Upper lobe of right lung (tissue), 1 donor: Measurements from ENCODE around the gene GPC3. TPM values are rescaled to one million over a fixed set of nuclear protein-coding genes. Genes with fewer than 3 reads are reported as not detected.

Experiments
- ATAC-seq: fragments of 200-7000 bp; cut with Tn5 transposase; one replicate; pipeline ENCODE4 v1.9.1; 2020; ENCODE audit warnings: mild to moderate bottlenecking, moderate library complexity
- DNase-seq: peaks from one replicate; pipeline ENCODE4 v3.0.0-alpha.2; 2020
- H3K27ac ChIP-seq: fragments of 200-600 bp; one replicate; pipeline ENCODE4 v1.8.0; 2022
- H3K27me3 ChIP-seq: fragments of 200-600 bp; one replicate; pipeline ENCODE4 v1.8.0; 2022; ENCODE audit warnings: mild to moderate bottlenecking
- H3K36me3 ChIP-seq: fragments of 200-600 bp; one replicate; pipeline ENCODE4 v1.8.0; 2022
- H3K4me1 ChIP-seq: fragments of 200-600 bp; one replicate; pipeline ENCODE4 v1.8.0; 2022
- H3K4me3 ChIP-seq: fragments of 200-600 bp; one replicate; pipeline ENCODE4 v1.8.0; 2022; ENCODE audit warnings: mild to moderate bottlenecking
- H3K9me3 ChIP-seq: fragments of 200-600 bp; one replicate; pipeline ENCODE4 v1.8.0; 2022
- intact Hi-C: fragments of 100-400 bp; cut with DNase I; formaldehyde crosslinking; loops from one replicate; pipeline ENCODE4 v1.11.0; 2022
- total RNA-seq: library from RNA; stranded (reverse); fragmentation: NEBNext Ultra II Directional; extraction: Animal tissue kit (Norgen Biotek cat#: 25700); gene quantifications from one replicate; pipeline ENCODE4 v1.2.1, GENCODE V29; 2021
- TF ChIP-seq, protein P1 (sequence below): fragments of 200-600 bp; IDR thresholded peaks from one replicate; pipeline ENCODE4 v1.8.0; 2022; ENCODE audit warnings: antibody characterized with exemption
- donor health status: DM: no; HTN: yes; CAD: no; lungs with severe emphysema.

Gene GPC3
- total RNA-seq, 1 donor from 2014 or later, result 67.7 TPM

DNA sequence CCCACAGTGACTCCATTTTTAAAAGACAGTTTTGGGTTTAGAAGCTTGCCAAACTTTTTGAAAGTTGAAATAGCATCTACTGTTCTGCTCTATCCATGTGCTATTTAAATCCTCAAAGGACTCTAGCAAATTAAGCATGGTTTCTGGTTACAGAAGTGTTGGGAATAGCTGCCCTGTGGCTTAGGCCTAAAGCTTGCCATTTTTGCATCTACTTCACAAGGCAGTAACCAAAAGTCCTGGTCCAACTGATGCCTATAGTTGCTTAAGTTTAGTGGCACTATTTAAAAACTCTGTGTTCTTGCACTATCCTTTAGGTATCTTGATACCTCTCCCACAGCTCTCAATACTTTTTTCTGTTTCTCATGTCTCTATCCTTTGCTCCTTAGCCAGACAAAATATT is 319.1 kb downstream of the GPC3 start:
- Histone ChIP-seq H3K27me3 (no peaks in the 10 kb centered on the region), H3K4me3 (no peak overlapping the region), H3K4me1 (no peaks in the 10 kb centered on the region), H3K27ac (no peak overlapping the region), H3K36me3 (no peaks in the 10 kb centered on the region), H3K9me3 (no peaks in the 10 kb centered on the region)
- ATAC-seq (no peak), DNase-seq (no peak)
- TF ChIP-seq, protein P1, sequence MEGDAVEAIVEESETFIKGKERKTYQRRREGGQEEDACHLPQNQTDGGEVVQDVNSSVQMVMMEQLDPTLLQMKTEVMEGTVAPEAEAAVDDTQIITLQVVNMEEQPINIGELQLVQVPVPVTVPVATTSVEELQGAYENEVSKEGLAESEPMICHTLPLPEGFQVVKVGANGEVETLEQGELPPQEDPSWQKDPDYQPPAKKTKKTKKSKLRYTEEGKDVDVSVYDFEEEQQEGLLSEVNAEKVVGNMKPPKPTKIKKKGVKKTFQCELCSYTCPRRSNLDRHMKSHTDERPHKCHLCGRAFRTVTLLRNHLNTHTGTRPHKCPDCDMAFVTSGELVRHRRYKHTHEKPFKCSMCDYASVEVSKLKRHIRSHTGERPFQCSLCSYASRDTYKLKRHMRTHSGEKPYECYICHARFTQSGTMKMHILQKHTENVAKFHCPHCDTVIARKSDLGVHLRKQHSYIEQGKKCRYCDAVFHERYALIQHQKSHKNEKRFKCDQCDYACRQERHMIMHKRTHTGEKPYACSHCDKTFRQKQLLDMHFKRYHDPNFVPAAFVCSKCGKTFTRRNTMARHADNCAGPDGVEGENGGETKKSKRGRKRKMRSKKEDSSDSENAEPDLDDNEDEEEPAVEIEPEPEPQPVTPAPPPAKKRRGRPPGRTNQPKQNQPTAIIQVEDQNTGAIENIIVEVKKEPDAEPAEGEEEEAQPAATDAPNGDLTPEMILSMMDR, result no peak
- intact Hi-C loops, result no loop called here

DNA sequence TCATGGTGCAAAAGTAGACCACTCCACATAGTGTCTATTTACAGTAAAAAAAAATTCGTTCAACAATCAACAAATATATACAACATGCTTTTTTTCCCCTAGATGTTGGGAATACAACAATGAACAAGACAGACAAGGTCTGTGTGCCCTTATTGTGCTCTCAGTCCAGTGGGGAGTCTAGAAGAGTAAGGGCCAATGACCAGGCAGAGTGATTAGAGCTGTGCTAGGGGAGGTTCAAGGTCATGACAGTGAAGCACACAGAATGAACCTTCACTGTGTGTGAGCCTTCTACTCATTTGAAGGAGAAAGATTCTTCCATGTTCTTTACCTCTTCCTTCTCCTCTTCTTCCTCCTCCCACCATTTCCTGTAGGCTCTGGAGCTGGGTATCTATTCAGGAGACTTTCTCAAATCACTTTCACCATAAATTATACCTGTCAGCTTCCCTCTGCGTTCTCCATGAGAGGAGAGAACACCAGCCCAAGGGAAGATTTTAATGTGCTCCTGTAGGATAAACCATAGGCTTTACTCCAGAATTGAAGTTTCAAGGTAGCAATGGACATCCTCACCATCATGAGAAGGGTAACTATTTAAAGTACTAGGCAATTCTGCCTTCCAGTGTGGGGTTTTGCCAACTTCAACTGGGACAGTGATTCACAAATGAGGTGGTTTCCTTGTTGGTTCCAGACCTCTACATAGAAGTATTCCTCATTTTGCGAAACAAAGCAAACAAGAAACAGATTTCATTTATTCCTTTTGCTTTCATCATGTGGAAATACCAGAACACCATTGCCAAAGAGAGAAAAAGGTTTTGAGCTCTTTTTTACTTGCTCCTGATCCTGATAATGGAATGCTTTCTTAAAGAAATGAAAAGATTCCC is 323.2 kb downstream of the GPC3 start:
- no peak for ATAC-seq
- intact Hi-C loops, result no loop called here
- Histone ChIP-seq H3K27ac (no peak overlapping the region), H3K27me3 (no peaks in the 10 kb centered on the region), H3K4me1 (no peaks in the 10 kb centered on the region), H3K36me3 (no peaks in the 10 kb centered on the region), H3K4me3 (no peak overlapping the region), H3K9me3 (no peaks in the 10 kb centered on the region)
- DNase-seq, result no peak
- TF ChIP-seq, protein P1, result no peak

DNA sequence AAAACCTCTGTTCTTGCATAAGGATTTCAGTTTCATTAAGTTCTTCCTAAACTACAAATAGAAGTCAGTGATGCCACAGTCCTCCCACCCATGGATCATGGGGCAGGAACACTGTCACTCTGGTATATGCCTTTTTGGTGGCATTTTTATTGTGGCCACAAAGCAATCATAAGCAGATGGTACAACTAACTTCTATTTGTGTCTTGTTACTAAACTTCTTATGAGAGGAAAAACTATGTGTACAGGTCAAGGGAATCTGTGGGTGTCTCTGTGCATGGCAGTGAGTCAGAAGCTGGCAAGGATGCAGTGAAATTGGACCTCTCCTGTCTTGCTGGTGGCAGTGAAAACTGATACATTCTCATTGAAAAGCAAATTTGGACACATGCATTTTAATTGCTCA is 325.1 kb downstream of the GPC3 start:
- no peak overlapping the region for H3K27ac ChIP-seq
- no peak overlapping the region for H3K4me3 ChIP-seq
- peak; percentile 68 for ATAC-seq
- H3K9me3 ChIP-seq, result no peaks in the 10 kb centered on the region
- TF ChIP-seq, protein P1, result no peak
- no peaks in the 10 kb centered on the region for H3K27me3 ChIP-seq
- H3K36me3 ChIP-seq, result no peaks in the 10 kb centered on the region
- intact Hi-C loops, result no loop called here
- no peaks in the 10 kb centered on the region for H3K4me1 ChIP-seq
- DNase-seq, result no peak

DNA sequence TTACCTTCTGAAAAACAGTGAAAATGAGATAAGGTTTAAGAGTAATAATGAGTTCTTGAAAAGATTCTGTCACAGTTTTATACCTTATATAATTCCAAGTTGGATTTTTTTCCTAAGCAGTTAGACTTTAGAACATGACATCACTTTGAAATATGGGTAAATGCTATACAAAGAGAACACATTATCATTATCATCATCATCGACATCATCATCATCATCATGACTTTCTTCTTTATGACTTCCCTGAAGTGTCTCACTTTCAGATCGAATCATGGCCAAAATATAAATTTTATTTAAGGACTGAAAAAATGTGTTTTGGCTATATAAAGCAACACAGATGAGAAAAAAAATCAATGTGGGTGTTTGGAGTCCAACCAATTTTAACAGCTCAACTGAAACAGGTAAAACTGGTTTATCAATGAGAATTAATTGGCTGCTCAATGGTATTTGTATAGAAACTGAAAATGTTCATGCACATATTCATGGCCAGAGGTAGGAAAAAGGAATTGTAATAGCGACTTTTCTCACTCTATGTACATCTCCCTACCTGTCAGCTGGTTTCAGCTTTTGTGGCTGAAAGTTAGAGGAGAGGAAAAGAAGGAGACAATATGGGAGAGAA is 327.0 kb downstream of the GPC3 start:
- Histone ChIP-seq H3K4me1 (no peaks in the 10 kb centered on the region), H3K27me3 (no peaks in the 10 kb centered on the region), H3K4me3 (no peak overlapping the region), H3K27ac (no peak overlapping the region), H3K36me3 (no peaks in the 10 kb centered on the region), H3K9me3 (no peaks in the 10 kb centered on the region)
- intact Hi-C loops, result no loop called here
- ATAC-seq (no peak), DNase-seq (no peak)
- TF ChIP-seq, protein P1, result no peak

DNA sequence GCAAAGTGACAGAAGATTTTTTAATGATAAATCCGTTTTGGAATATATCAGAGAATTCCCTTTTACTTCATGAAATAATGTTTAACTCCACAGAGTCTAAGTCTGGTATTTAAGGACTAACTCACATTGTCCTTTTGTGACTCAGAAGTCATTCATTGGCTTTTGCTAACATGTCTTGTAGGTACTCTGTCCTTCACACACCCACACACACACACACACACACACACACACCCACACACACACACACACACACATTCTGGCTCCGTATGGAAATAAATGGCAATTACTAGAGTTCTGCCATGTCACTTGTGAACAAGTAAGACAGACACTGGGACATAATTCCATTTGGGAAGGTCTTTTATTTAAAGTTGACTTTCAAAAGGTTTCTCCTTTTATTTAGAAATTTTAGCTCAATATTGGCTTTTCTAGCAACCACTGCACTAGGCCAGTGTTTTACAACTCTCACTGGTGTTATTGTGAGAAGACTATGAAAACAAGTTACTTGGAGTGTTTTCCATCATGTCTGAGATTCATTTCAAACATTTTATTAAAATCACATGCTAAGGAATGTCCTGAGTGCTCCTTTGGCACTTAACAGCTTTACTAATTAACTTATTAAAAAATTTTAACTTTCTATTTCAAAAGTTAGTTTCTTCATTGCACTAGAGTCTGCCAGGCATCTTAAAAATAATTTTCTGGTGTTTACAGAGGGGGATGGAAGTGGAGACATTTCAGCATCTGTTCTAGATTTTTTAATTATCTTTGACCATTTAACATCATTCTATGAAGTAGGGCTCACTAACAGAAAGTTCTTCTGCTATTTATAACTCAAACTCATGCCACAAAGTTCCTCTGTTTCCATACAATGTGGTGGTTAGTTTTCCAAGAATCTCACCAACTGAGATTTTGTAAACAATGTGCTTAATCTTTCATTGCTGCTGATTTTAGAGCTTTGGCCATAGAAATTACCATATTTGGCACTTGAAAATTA is 329.8 kb downstream of the GPC3 start:
- Histone ChIP-seq H3K27me3 (no peaks in the 10 kb centered on the region), H3K36me3 (no peaks in the 10 kb centered on the region), H3K4me3 (no peak overlapping the region), H3K4me1 (no peaks in the 10 kb centered on the region), H3K9me3 (no peaks in the 10 kb centered on the region), H3K27ac (no peak overlapping the region)
- intact Hi-C loops, result no loop called here
- DNase-seq (no peak), ATAC-seq (no peak)
- TF ChIP-seq, protein P1, result no peak
